OCI-LY1 (cell line): ENCODE results near the gene CNTNAP3.
"Not testable (repeated sequence)": the region's sequence is repeated elsewhere in the genome, so short reads cannot be mapped to it uniquely, and the experiment has no call there.

Source experiments
- CTCF ChIP-seq: fragments of 200-600 bp; sonication (generic), shearing (Covaris generic); IDR thresholded peaks from 2 replicates; pipeline ENCODE4 v1.5.1; 2017; ENCODE audit warnings: mild to moderate bottlenecking, antibody characterized with exemption, low read length, moderate library complexity, mixed read lengths
- EZH2 ChIP-seq: fragments of 200-600 bp; sonication (generic), shearing (Covaris generic); IDR thresholded peaks from 2 replicates; pipeline ENCODE4 v1.8.0; 2017; ENCODE audit warnings: borderline replicate concordance, mixed run types, mild to moderate bottlenecking, antibody characterized with exemption, low read length, moderate library complexity, mixed read lengths

- TF ChIP-seq CTCF, EZH2: not testable (repeated sequence)
Observed at GRCh38 chr9:39085311-39085710, 202.7 kb downstream of the CNTNAP3 start.
